KOPT-K1 (cell line): Measurements from ENCODE around the gene BMP7.

Experiments
- H3K27ac ChIP-seq: fragments of 200-600 bp; sonication (generic); 2 replicates; pipeline ENCODE4 v1.5.1; 2016; ENCODE audit warnings: antibody characterized with exemption, mild to moderate bottlenecking, low read depth, low read length; ENCODE audit not compliant: poor library complexity, severe bottlenecking
- H3K36me3 ChIP-seq: fragments of 200-600 bp; sonication (generic); 2 replicates; pipeline ENCODE4 v1.5.1; 2017; ENCODE audit warnings: antibody characterized with exemption, mild to moderate bottlenecking, low read length, moderate library complexity; ENCODE audit not compliant: insufficient read depth
- H3K9me3 ChIP-seq: fragments of 200-600 bp; sonication (generic); 2 replicates; pipeline ENCODE4 v1.5.1; 2017; ENCODE audit warnings: antibody characterized with exemption, low read length, mild to moderate bottlenecking; ENCODE audit not compliant: insufficient read depth, poor library complexity, severe bottlenecking

BMP7 gene

GRCh38 chr20:57263801-57264792 is 2.3 kb downstream of the BMP7 start:
- no peak overlapping the region for H3K27ac ChIP-seq
- no peaks in the 10 kb centered on the region for H3K9me3 ChIP-seq
- H3K36me3 ChIP-seq = no peaks in the 10 kb centered on the region

GRCh38 chr20:57262784-57263609 is 3.4 kb downstream of the BMP7 start:
- no peak overlapping the region for H3K27ac ChIP-seq
- no peaks in the 10 kb centered on the region for H3K36me3 ChIP-seq
- H3K9me3 ChIP-seq = no peaks in the 10 kb centered on the region

GRCh38 chr20:57262301-57262700 is 4.1 kb downstream of the BMP7 start:
- Histone ChIP-seq H3K9me3 (no peaks in the 10 kb centered on the region), H3K27ac (no peak overlapping the region), H3K36me3 (no peaks in the 10 kb centered on the region)

- no peaks in the 10 kb centered on the region for H3K9me3 ChIP-seq
- H3K27ac ChIP-seq = no peak overlapping the region
- H3K36me3 ChIP-seq = no peaks in the 10 kb centered on the region
These were observed 4.8 kb downstream of the BMP7 start for GRCh38 chr20:57261457-57262251.

GRCh38 chr20:57260934-57261333 is 5.5 kb downstream of the BMP7 start:
- H3K36me3 ChIP-seq = no peaks in the 10 kb centered on the region
- no peak overlapping the region for H3K27ac ChIP-seq
- no peaks in the 10 kb centered on the region for H3K9me3 ChIP-seq

DNA sequence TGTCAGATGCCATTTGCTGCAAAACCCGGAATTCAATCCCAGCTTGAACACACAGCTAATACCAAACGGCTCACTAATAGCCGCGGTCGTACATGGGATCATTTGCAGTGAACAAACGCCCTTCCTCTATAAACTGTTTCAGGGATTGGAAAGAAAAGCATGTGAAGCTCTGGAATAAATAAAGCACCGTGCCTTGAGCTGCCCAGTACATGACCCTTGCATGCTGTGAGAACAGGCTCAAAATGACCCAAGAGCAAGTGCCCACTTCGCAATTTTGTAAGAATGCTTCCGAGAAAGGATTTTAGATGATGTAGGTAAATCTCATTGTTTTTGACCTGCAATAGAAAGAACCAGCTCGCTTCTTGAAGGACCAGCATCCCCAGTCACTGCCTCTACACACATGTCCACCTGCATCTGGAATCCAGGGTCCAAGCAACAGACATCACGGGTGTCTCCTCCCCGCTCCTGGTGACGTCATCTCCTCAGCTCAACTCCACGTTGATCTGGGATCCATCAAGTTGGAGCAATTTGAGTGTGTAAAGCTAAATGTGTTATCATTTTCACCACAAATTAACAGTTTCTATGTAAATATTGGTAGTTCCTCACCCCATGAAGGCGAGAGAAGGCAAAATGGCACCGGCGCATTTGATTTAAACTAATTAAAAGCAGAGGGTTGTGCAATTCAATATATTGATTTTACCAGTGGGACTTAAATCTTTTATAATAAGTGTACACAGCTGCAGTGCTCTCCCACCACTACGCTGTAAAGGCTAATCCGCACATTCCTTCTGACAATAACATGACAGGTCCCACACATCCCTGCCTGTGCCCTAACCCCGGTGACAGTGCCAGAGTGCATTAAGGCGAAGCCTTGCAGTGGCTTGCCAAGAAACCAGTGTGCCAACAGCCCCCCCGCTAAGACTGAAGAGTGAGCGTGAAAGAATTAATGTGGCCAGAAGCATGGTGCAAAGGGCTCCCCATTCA is 6.2 kb downstream of the BMP7 start:
- Histone ChIP-seq H3K36me3 (no peaks in the 10 kb centered on the region), H3K9me3 (no peaks in the 10 kb centered on the region), H3K27ac (no peak overlapping the region)

DNA sequence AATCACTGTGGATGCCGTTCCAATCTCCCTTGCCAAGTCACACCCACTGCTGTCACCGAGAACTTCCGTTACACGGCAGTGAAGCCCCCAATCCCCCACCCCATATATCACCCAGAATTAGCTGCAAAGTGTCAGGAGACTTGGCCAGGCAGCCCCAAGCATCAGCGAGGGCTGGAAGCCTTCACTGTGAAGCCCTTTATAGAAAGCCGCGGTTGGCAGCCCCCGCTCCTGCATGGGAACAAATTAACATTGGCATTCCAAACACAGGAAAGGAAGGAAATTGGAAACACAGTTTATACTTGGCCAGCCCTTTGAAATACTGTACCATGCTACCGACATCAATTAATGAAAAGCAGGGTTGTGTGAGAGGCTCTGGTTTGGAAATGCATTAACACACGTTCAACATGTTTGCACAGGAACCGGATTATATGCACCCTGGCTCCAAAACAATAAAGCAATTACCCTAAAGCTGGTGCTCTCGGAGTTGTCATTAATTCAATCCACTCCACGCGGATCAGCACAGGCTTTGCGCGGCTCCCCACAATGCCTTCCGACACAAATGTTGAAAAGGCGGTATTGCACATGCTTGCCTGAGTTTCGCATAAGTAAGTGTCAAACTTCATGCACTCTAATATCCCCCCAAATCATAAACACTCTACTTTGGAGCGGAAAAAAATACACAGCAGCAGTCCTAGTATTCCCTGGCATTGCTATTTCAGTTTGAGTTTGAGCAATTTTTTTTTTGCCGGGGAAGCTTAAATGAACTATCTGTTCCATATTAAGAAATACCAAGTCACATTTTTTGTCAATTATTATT is 7.1 kb downstream of the BMP7 start:
- Histone ChIP-seq H3K9me3 (no peaks in the 10 kb centered on the region), H3K36me3 (no peaks in the 10 kb centered on the region), H3K27ac (no peak overlapping the region)

DNA sequence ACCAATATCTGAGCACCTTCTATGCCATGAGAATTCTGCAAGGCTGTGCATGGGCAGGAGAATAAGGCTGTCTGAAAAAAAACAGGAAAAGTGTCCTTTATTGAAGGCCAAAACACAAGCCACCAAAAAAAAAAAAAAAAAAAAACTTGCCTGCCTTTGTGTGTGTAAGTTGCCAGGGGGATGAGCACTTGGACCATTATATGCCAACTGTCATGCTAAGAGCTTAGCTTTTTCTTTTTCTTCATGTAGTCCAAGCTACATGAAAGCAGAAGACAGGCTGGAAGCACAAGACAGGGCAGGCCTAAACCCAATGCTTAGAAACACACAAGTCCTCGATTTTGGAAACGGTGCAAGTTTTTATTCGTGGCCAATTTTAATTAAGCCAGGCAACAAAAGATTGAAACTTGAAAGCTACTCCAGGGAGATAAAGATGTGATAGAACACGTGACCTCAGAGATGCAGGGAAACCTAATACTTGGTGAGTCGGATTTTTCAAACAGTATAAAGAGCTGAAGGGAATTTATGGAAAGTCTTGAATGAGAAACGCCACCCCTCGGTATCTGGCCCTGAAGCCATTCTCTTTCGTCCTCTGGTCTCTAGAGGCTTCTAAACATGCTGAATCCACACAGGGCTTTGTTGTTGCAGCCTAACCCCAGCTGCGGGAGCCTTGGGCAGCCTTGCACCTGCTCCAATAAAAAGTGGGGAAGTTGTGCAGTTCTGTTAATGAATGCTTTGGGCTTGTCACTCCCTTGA is 8.6 kb downstream of the BMP7 start:
- Histone ChIP-seq H3K36me3 (no peaks in the 10 kb centered on the region), H3K27ac (no peak overlapping the region), H3K9me3 (no peaks in the 10 kb centered on the region)

DNA sequence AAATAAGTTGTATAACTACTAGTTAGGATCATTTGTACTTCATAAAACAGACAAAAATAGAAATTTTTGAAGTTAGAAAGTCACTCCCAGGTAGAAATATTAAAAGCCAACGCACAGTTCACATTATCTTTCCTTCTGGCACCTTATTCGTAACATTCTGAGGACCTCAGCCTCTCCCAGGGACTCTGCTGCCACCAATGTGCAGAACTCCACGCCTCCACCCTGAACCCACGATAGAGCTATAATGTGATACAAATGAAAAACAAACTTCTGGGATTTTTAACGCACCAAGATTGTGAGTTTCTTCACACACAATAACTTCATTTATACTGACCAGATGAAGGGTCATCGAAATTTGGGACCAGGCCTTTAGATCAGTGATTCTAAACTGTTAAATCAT is 9.5 kb downstream of the BMP7 start:
- H3K27ac ChIP-seq = no peak overlapping the region
- no peaks in the 10 kb centered on the region for H3K9me3 ChIP-seq
- H3K36me3 ChIP-seq = no peaks in the 10 kb centered on the region

- no peaks in the 10 kb centered on the region for H3K9me3 ChIP-seq
- H3K36me3 ChIP-seq = no peaks in the 10 kb centered on the region
- H3K27ac ChIP-seq = no peak overlapping the region
These were observed 10.2 kb downstream of the BMP7 start for GRCh38 chr20:57256205-57256604.

DNA sequence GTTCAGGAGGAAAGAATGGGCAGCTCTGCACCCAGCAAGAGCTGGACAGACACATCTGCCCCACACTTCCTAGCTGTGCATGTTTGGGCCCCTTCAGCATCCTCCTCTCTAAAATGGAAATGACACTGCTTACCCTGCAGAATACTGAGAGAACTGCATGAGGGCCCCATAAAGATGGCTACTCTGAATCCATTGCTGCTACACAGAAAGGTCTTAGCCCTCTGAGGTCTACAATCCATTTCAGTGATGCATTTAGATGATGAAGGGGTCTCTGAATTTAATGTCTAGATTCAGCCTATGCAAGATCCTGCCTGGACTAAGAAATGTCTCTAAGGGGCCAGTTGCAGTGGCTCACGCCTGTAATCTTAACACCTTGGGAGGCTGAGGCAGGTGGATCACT is 11.3 kb downstream of the BMP7 start:
- Histone ChIP-seq H3K9me3 (no peaks in the 10 kb centered on the region), H3K36me3 (no peaks in the 10 kb centered on the region), H3K27ac (no peak overlapping the region)

GRCh38 chr20:57252559-57253162 is 13.8 kb downstream of the BMP7 start:
- Histone ChIP-seq H3K27ac (no peak overlapping the region), H3K36me3 (no peaks in the 10 kb centered on the region), H3K9me3 (peaks cover 4% of the 10 kb centered on the region)
